Thoracic aorta (tissue), 2 donors: ENCODE results near the gene WRAP53. TPM values are rescaled to one million over a fixed set of nuclear protein-coding genes. Genes with fewer than 3 reads are reported as not detected.

Source experiments
- ATAC-seq: fragments of 150-250 bp; one replicate; pipeline ENCODE4 v1.8.0; 2017; ENCODE audit warnings: low read depth; ENCODE audit not compliant: insufficient number of reproducible peaks, low FRiP score
- DNase-seq: peaks from one replicate; pipeline ENCODE4 v3.0.0-alpha.2; 2020; ENCODE audit warnings: low spot score
- H3K27ac ChIP-seq, 2 donors: fragments of 200-600 bp; sonication (generic); 1 replicate in 1 of 2; 2 replicates in 1 of 2; pipeline ENCODE4 v1.5.1; 2016; ENCODE audit warnings: mild to moderate bottlenecking in 2 of 2, moderate library complexity in 2 of 2
- H3K27me3 ChIP-seq: fragments of 200-600 bp; sonication (generic); replicated peaks from 2 replicates; pipeline ENCODE4 v1.6.0; 2016; ENCODE audit warnings: mild to moderate bottlenecking; ENCODE audit not compliant: insufficient read depth
- H3K36me3 ChIP-seq: fragments of 200-600 bp; sonication (generic); one replicate; pipeline ENCODE4 v1.5.1; 2016
- H3K4me1 ChIP-seq, 2 donors: fragments of 200-600 bp; sonication (generic); 1 replicate in 1 of 2; 2 replicates in 1 of 2; pipeline versions ENCODE4 v1.5.1 to v1.6.0; 2016; ENCODE audit warnings: low read depth in 2 of 2, mild to moderate bottlenecking in 1 of 2; ENCODE audit not compliant: control insufficient read depth in 1 of 2
- H3K4me3 ChIP-seq: fragments of 200-600 bp; sonication (generic); 2 replicates; pipeline ENCODE4 v1.5.1; 2016; ENCODE audit warnings: mild to moderate bottlenecking
- H3K9me3 ChIP-seq: fragments of 200-600 bp; sonication (generic); 2 replicates; pipeline ENCODE4 v1.5.1; 2016
- total RNA-seq, 2 donors: library from RNA; depleted of rRNA; stranded (reverse); fragments of >200 nt; gene quantifications; one replicate each; pipeline versions ENCODE4 v1.1.0 to v1.2.3, GENCODE V29; 2016
- TF ChIP-seq, protein P1 (sequence below): fragments of 200-600 bp; sonication (generic); IDR thresholded peaks from one replicate; pipeline ENCODE4 v1.5.1; 2019; ENCODE audit warnings: antibody characterized with exemption

Gene WRAP53
- total RNA-seq, 2 donors from 2014 or later, result 2.9 to 3.4 TPM

DNA sequence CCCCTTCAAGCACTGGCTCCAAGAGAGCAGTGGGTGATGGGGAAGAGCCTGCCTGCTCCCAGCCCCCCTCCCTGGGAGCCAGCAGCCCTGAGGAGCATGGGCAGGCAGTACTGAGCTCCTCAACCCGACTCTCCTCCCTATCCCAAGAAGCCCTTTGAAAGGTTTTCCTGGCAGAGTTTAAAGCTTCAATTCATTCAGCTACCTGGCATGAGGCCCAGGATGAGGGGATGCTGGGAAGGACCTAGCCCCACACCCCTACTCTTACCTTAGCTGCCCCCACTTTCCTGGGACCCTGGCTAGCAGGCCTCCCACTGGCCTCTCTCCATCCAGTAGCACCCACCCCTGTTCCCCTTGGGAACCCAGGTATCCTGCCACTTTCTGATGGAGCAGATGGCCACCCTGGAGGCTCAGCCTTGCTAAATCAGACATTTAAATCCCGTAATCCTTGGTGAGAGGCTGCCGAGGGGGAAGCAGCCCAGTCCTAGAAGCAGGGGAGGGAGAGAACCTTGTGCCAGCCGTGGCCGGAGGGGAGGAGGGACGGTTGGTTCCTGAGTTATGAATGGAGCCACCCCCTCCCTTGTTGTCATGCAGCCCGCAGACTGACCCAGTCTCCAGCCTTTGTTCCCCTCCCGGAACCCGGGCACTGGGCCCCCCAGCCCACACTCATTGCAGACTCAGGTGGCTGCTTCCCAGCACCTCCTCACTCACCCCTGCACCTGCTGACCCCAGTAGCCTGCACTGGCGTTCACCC, 20.4 kb upstream of the WRAP53 start:
- Histone ChIP-seq H3K4me1 (no peaks in the 10 kb centered on the region), H3K36me3 (peaks cover 37% of the 10 kb centered on the region), H3K27me3 (no peaks in the 10 kb centered on the region), H3K4me3 (no peak overlapping the region), H3K27ac (no peak overlapping the region), H3K9me3 (no peaks in the 10 kb centered on the region)
- TF ChIP-seq, protein P1, sequence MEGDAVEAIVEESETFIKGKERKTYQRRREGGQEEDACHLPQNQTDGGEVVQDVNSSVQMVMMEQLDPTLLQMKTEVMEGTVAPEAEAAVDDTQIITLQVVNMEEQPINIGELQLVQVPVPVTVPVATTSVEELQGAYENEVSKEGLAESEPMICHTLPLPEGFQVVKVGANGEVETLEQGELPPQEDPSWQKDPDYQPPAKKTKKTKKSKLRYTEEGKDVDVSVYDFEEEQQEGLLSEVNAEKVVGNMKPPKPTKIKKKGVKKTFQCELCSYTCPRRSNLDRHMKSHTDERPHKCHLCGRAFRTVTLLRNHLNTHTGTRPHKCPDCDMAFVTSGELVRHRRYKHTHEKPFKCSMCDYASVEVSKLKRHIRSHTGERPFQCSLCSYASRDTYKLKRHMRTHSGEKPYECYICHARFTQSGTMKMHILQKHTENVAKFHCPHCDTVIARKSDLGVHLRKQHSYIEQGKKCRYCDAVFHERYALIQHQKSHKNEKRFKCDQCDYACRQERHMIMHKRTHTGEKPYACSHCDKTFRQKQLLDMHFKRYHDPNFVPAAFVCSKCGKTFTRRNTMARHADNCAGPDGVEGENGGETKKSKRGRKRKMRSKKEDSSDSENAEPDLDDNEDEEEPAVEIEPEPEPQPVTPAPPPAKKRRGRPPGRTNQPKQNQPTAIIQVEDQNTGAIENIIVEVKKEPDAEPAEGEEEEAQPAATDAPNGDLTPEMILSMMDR, result no peak
- ATAC-seq, result no peak
- no peak for DNase-seq

GRCh38 chr17:7668482-7668881, 19.8 kb upstream of the WRAP53 start:
- Histone ChIP-seq H3K27ac (no peak overlapping the region), H3K4me1 (no peaks in the 10 kb centered on the region), H3K9me3 (peaks cover 4% of the 10 kb centered on the region), H3K36me3 (peaks cover 41% of the 10 kb centered on the region), H3K27me3 (no peaks in the 10 kb centered on the region), H3K4me3 (no peak overlapping the region)
- TF ChIP-seq, protein P1, result no peak
- no peak for ATAC-seq
- no peak for DNase-seq

DNA sequence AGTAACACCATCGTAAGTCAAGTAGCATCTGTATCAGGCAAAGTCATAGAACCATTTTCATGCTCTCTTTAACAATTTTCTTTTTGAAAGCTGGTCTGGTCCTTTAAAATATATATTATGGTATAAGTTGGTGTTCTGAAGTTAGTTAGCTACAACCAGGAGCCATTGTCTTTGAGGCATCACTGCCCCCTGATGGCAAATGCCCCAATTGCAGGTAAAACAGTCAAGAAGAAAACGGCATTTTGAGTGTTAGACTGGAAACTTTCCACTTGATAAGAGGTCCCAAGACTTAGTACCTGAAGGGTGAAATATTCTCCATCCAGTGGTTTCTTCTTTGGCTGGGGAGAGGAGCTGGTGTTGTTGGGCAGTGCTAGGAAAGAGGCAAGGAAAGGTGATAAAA, 15.0 kb upstream of the WRAP53 start:
- ATAC-seq, result no peak
- H3K4me1 ChIP-seq, result no peaks in the 10 kb centered on the region
- H3K27ac ChIP-seq, result no peak overlapping the region
- peaks cover 7% of the 10 kb centered on the region for H3K9me3 ChIP-seq
- H3K27me3 ChIP-seq, result no peaks in the 10 kb centered on the region
- TF ChIP-seq, protein P1, result peak; percentile 25
- DNase-seq, result no peak
- H3K36me3 ChIP-seq, result peaks cover 56% of the 10 kb centered on the region
- H3K4me3 ChIP-seq, result no peak overlapping the region

DNA sequence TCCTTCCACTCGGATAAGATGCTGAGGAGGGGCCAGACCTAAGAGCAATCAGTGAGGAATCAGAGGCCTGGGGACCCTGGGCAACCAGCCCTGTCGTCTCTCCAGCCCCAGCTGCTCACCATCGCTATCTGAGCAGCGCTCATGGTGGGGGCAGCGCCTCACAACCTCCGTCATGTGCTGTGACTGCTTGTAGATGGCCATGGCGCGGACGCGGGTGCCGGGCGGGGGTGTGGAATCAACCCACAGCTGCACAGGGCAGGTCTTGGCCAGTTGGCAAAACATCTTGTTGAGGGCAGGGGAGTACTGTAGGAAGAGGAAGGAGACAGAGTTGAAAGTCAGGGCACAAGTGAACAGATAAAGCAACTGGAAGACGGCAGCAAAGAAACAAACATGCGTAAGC, 13.3 kb upstream of the WRAP53 start:
- no peak for DNase-seq
- H3K4me1 ChIP-seq, result no peaks in the 10 kb centered on the region
- H3K4me3 ChIP-seq, result no peak overlapping the region
- peaks cover 49% of the 10 kb centered on the region for H3K36me3 ChIP-seq
- ATAC-seq, result no peak
- H3K9me3 ChIP-seq, result peaks cover 7% of the 10 kb centered on the region
- no peaks in the 10 kb centered on the region for H3K27me3 ChIP-seq
- TF ChIP-seq, protein P1, result no peak
- no peak overlapping the region for H3K27ac ChIP-seq

- DNase-seq (no peak), ATAC-seq (no peak)
- TF ChIP-seq, protein P1, result no peak
- H3K4me1 ChIP-seq, result no peaks in the 10 kb centered on the region
- no peak overlapping the region for H3K4me3 ChIP-seq
- peaks cover 7% of the 10 kb centered on the region for H3K9me3 ChIP-seq
- H3K36me3 ChIP-seq, result peaks cover 36% of the 10 kb centered on the region
- no peak overlapping the region for H3K27ac ChIP-seq
- H3K27me3 ChIP-seq, result no peaks in the 10 kb centered on the region
Measured at GRCh38 chr17:7676533-7676932, 11.7 kb upstream of the WRAP53 start.
